Middle frontal gyrus (tissue), 1 donor: ENCODE results near the gene TPSD1.
"Not testable (repeated sequence)": the region's sequence is repeated elsewhere in the genome, so short reads cannot be mapped to it uniquely, and the experiment has no call there.

Source experiments
- DNase-seq: peaks from one replicate; pipeline ENCODE4 v3.0.0-alpha.2; 2015; ENCODE audit warnings: low spot score; ENCODE audit errors: extremely low spot score

The TPSD1 gene

GRCh38 chr16:1255276-1256122, at the start of gene TPSD1:
Gene TPSD1 (plus strand): TSS chr16:1256069. CDS start chr16:1256281, 212 bp downstream.
- DNase-seq = not testable (repeated sequence)

- no peak for DNase-seq
Observed at GRCh38 chr16:1206326-1206725, 49.5 kb upstream of the TPSD1 start.

- no peak for DNase-seq
Observed at GRCh38 chr16:1206786-1207185, 49.1 kb upstream of the TPSD1 start.

- DNase-seq = no peak
Observed at GRCh38 chr16:1208239-1208830, 47.5 kb upstream of the TPSD1 start.

- DNase-seq = no peak
Observed at GRCh38 chr16:1209081-1209480, 46.8 kb upstream of the TPSD1 start.

DNA sequence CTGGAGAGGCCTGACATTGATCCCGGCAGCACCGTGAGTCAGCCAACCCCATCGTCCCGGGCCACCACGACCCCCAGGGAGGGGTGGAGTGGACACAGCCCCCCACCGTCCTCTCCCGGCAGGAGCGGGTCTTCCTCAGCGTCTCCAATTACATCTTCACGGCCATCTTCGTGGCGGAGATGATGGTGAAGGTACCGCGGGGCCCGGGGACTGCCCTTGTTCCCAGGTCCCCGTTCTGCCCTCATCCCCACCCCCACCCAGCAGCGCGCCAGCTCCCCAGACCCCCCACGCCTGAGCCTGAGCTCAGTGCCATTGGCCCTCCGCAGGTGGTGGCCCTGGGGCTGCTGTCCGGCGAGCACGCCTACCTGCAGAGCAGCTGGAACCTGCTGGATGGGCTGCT, 45.4 kb upstream of the TPSD1 start:
- no peak for DNase-seq

- DNase-seq = peak; percentile 7
Observed at GRCh38 chr16:1211451-1212268, 44.2 kb upstream of the TPSD1 start.

- DNase-seq = no peak
Observed at GRCh38 chr16:1212616-1213194, 43.2 kb upstream of the TPSD1 start.

DNA sequence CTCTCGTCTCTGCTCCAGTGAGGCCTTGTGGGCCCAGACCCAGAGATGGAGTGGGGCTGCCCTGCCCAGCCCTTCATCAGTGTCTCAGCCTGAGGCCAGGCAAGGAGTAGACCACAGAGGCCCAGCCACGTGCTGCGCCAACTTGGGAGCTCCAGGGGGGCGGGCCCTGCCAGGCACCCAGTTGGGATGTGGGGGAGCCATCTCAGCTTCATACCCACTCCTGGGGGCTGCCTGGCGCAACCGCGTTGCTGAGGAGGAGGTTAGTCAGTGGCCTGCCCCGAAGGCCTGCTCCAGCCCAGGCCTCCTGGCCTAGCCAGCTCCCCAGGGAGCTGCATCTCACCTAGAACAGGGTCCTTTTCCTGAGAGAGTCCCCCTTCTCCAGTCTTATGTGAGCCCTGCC, 42.6 kb upstream of the TPSD1 start:
- no peak for DNase-seq

GRCh38 chr16:1213796-1214372, 42.0 kb upstream of the TPSD1 start:
- no peak for DNase-seq

- no peak for DNase-seq
Observed at GRCh38 chr16:1214719-1215118, 41.1 kb upstream of the TPSD1 start.

DNA sequence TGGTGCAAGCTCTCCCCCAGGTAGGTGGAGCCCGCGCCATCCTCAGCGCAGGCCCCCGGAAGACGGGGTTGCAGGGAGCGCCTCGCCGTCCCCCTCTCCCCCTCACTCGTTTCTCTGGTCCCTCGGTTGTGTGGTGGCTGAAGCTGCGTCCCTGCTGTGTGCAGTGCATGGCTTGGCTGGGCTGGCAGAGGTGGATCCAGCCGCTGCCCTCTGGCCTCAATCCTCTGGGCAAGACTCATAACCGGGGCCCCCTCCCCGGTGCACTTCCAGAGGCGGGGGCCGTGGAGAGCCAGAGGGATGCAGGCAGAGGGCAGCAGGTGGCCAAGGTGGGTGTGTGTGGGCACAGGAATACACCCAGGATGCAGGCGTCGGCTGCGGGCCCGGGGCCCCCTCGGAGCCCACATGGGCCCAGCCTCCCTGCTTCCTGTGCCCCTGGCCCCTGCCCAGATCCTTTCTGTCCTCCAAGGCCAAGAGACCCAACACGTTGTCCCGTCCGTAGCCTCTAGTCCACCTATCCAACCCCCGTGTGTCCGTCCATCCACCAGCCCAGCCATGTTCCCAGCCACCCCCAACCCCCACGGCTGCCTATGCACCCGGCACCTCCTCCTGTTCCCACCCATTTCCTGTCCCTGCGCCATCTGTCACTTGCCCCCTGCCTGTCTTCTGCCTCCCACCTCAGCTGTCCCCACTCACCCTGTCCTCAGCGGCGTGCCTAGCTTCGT, 40.1 kb upstream of the TPSD1 start:
- DNase-seq = no peak

- DNase-seq = no peak
Observed at GRCh38 chr16:1216296-1216619, 39.6 kb upstream of the TPSD1 start.

GRCh38 chr16:1216681-1217400, 39.0 kb upstream of the TPSD1 start:
- DNase-seq = no peak

DNA sequence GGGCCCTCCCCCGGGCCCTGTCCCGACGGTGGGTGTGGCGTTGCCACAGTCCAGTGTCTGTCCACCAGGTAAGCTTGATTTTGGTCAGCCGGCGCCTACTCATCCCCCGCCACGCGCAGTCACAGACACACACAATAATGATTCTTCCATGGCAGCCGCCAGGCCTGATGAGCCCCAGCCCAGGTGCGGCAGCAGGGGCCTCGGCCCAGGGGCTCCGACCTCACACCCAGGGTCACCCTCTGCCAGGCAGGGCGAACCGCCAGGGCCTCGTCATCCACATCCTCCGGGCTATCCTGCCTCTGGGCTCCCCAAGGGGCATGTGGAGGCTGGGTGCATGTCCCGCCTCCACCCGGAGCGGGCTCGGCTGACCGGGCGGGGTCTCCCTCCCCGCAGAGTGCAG, 38.3 kb upstream of the TPSD1 start:
- no peak for DNase-seq

DNA sequence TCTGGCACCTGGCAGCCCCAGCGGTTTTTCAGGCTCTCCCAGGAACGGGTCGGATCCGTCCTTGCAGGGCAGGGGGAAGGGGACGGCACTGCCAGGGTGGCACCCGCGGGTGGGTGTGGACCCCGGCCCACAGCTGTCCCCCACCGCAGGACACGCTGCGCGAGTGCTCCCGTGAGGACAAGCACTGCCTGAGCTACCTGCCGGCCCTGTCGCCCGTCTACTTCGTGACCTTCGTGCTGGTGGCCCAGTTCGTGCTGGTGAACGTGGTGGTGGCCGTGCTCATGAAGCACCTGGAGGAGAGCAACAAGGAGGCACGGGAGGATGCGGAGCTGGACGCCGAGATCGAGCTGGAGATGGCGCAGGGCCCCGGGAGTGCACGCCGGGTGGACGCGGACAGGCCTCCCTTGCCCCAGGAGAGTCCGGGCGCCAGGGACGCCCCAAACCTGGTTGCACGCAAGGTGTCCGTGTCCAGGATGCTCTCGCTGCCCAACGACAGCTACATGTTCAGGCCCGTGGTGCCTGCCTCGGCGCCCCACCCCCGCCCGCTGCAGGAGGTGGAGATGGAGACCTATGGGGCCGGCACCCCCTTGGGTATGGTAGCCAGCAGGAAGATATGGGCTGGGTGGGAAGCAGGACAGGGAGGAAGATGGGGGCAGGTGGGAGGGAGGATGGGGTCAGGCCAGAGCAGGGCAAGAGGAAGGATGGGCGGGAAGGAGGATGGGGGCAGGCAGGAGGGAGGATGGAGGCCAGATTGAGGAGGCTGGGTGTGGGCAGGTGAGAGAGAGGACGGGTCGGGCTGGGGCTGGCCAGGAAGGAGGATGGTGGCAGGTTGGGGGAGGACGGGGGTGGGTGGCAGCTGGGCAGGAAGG, 37.6 kb upstream of the TPSD1 start:
- no peak for DNase-seq

GRCh38 chr16:1218930-1219611, 36.8 kb upstream of the TPSD1 start:
- no peak for DNase-seq

DNA sequence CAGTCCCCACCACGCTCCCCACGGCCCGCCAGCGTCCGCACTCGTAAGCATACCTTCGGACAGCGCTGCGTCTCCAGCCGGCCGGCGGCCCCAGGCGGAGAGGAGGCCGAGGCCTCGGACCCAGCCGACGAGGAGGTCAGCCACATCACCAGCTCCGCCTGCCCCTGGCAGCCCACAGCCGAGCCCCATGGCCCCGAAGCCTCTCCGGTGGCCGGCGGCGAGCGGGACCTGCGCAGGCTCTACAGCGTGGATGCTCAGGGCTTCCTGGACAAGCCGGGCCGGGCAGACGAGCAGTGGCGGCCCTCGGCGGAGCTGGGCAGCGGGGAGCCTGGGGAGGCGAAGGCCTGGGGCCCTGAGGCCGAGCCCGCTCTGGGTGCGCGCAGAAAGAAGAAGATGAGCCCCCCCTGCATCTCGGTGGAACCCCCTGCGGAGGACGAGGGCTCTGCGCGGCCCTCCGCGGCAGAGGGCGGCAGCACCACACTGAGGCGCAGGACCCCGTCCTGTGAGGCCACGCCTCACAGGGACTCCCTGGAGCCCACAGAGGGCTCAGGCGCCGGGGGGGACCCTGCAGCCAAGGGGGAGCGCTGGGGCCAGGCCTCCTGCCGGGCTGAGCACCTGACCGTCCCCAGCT, 35.7 kb upstream of the TPSD1 start:
- no peak for DNase-seq
